ENCODE results near the gene DIS3. TPM values are rescaled to one million over a fixed set of nuclear protein-coding genes. Genes with fewer than 3 reads are reported as not detected.

DIS3 gene
- total RNA-seq, 4 donors from 2014 or later: 30.0 to 34.4 (median 32.5) TPM

GRCh38 chr13:72745260-72745659 lies 36.4 kb downstream of the DIS3 start:
- Histone ChIP-seq H3K36me3 (no peaks in the 10 kb centered on the region), H3K27me3 (no peaks in the 10 kb centered on the region), H3K4me3 (replicated peaks in 1 of 3) (no peak overlapping the region), H3K27ac (no peak overlapping the region), H3K4me1 (peaks cover 0 to 3% of the 10 kb centered on the region in 2 donors), H3K9me3 (no peaks in the 10 kb centered on the region)
- TF ChIP-seq POLR2A (IDR thresholded peaks at IDR 0.05): no peak
- no peak for TF ChIP-seq CTCF (IDR thresholded peaks at IDR 0.05)
- DNase-seq: no peak
- intact Hi-C loops (cut with DNase I): no loop called here
- 88 to 96% methylated on average over 1 of the region's 1 CpG for whole genome bisulfite sequencing, 2 donors

- H3K4me3 ChIP-seq (replicated peaks in 1 of 3): no peak overlapping the region
- no peaks in the 10 kb centered on the region for H3K9me3 ChIP-seq
- no peak overlapping the region for H3K27ac ChIP-seq
- H3K27me3 ChIP-seq: no peaks in the 10 kb centered on the region
- 88 to 89% methylated on average over 1 of the region's 1 CpG for WGBS, 2 donors
- TF ChIP-seq CTCF (IDR thresholded peaks at IDR 0.05) (no peak), POLR2A (IDR thresholded peaks at IDR 0.05) (no peak)
- no peak for DNase-seq
- H3K36me3 ChIP-seq: no peaks in the 10 kb centered on the region
- no peaks in the 10 kb centered on the region for H3K4me1 ChIP-seq
- intact Hi-C loops (cut with DNase I): no loop called here
Observed at GRCh38 chr13:72740015-72740414, 41.7 kb downstream of the DIS3 start.

GRCh38 chr13:72737033-72737432 lies 44.7 kb downstream of the DIS3 start:
- TF ChIP-seq CTCF (IDR thresholded peaks at IDR 0.05) (no peak), POLR2A (IDR thresholded peaks at IDR 0.05) (no peak)
- Histone ChIP-seq H3K36me3 (no peaks in the 10 kb centered on the region), H3K27me3 (no peaks in the 10 kb centered on the region), H3K4me1 (no peaks in the 10 kb centered on the region), H3K4me3 (replicated peaks in 1 of 3) (no peak overlapping the region), H3K27ac (no peak overlapping the region), H3K9me3 (no peaks in the 10 kb centered on the region)
- WGBS, 2 donors: 91 to 93% methylated on average over 3 of the region's 3 CpGs
- no peak for DNase-seq
- intact Hi-C loops (cut with DNase I): no loop called here

- DNase-seq: no peak
- TF ChIP-seq CTCF (IDR thresholded peaks at IDR 0.05) (no peak), POLR2A (IDR thresholded peaks at IDR 0.05) (no peak)
- Histone ChIP-seq H3K4me3 (replicated peaks in 1 of 3) (peak overlapping the region; percentile 25 to 81 (median 76)), H3K4me1 (peaks cover 4 to 5% of the 10 kb centered on the region in 2 donors), H3K36me3 (no peaks in the 10 kb centered on the region), H3K9me3 (no peaks in the 10 kb centered on the region), H3K27ac (no peak overlapping the region), H3K27me3 (no peaks in the 10 kb centered on the region)
- 6 to 8% methylated on average over 3 of the region's 3 CpGs for WGBS, 2 donors
- intact Hi-C loops (cut with DNase I): no loop called here
Observed at GRCh38 chr13:72728290-72728605, 53.5 kb downstream of the DIS3 start.

GRCh38 chr13:72727417-72728289 lies 54.0 kb downstream of the DIS3 start, which contains the start of the genes BORA and MZT1:
Gene BORA (plus strand): TSS chr13:72727923. CDS start chr13:72728941, 1,018 bp downstream.
Gene MZT1 (minus strand): TSS chr13:72727629. CDS start chr13:72727602, 27 bp downstream.
- Histone ChIP-seq H3K36me3 (no peaks in the 10 kb centered on the region), H3K27ac (no peak within 1 kb of the TSS), H3K4me1 (peaks cover 4 to 5% of the 10 kb centered on the region in 2 donors), H3K27me3 (no peaks in the 10 kb centered on the region), H3K9me3 (no peaks in the 10 kb centered on the region), H3K4me3 (replicated peaks in 1 of 3) (peak within 1 kb of the TSS; percentile 25 to 81 (median 76))
- WGBS, 2 donors: 0 to 1% methylated on average over 39 to 53 of the region's 71 CpGs
- TF ChIP-seq CTCF (IDR thresholded peaks at IDR 0.05): no peak
- TF ChIP-seq POLR2A (IDR thresholded peaks at IDR 0.05): peak in 1 of 2 donors; percentile 62
- peak; percentile 94 to 96 for DNase-seq
- intact Hi-C loops (cut with DNase I): no loop called here
